Measurements from ENCODE around the gene REG1B. TPM values are rescaled to one million over a fixed set of nuclear protein-coding genes. Genes with fewer than 3 reads are reported as not detected.

Gene REG1B
- total and polyA plus RNA-seq, 2 donors (not counting 3 experiments of a cell fraction or from before 2014, with no cell fraction given), result not detected

DNA sequence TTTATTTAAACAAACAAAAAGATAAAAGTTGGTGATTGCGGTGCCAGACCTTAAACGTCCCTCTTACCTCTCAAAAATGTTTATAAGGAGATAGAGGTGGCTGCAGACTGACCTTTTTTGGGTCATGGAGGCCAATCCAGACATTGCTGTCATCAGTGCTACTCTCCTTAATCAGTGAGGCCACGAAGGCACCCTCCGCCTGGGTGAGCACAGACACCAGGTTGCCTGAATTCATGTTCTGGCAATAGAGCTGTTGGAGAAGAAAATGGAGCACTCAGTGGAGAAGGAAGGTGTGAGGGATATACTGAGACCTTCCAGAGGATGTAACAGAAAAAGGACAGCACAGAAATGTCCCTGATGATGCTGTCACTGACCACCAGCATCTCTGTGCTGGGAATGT, 1.5 kb downstream of the REG1B start:
- Histone ChIP-seq H3K9me3 (replicated peaks; ENCODE audit: control insufficient read depth, insufficient read depth, low read length) (peaks cover 2% of the 10 kb centered on the region), H4K20me1 (replicated peaks; ENCODE audit: control insufficient read depth, extremely low read depth, insufficient read depth, low read length) (no peaks in the 10 kb centered on the region), H3K79me2 (ENCODE audit: control insufficient read depth, insufficient read depth, low read length) (no peaks in the 10 kb centered on the region), H3K4me3 (replicated peaks in 1 of 3; ENCODE audit: insufficient read depth in 1 of 3, low read depth in 1 of 3, low read length in 3 of 3) (no peak overlapping the region), H3K4me1 (ENCODE audit: control insufficient read depth, extremely low read depth, insufficient read depth, low read length) (no peaks in the 10 kb centered on the region), H3K36me3 (ENCODE audit: control insufficient read depth in 2 of 2, extremely low read depth in 1 of 2, insufficient read depth in 2 of 2, low read length in 2 of 2) (no peaks in the 10 kb centered on the region), H3K9me1 (replicated peaks; ENCODE audit: control insufficient read depth, extremely low read depth, insufficient read depth, low read length) (no peaks in the 10 kb centered on the region), H3K27me3 (ENCODE audit: control insufficient read depth in 2 of 2, insufficient read depth in 2 of 2, low read length in 2 of 2) (no peaks in the 10 kb centered on the region), H2AFZ (ENCODE audit: low read depth, low read length) (no peak overlapping the region), H3K27ac (ENCODE audit: insufficient read depth, low read depth, low read length) (no peak overlapping the region), H3K4me2 (ENCODE audit: insufficient read depth, low read length) (no peak overlapping the region), H3K9ac (replicated peaks; ENCODE audit: extremely low read depth, insufficient read depth, low read length) (no peak overlapping the region)
- ChIA-PET POLR2A (no interaction called here), CTCF (no interaction called here)
- BruUV-seq (replicated peaks), result no TSS peak
- intact Hi-C loops (cut with micrococcal nuclease), result no loop called here
- DNase-seq (ENCODE audit: low read depth, low spot score) (no peak), FAIRE-seq (no peak)
- dilution Hi-C loops (cut with MboI; ENCODE audit: extremely low pct_ligation_motif_present, low sequenced_read_pairs), result no loop called here
- TF ChIP-seq EZH2 (IDR thresholded peaks at IDR 0.05; ENCODE audit: borderline replicate concordance, low read depth, low read length, severe bottlenecking) (no peak), GATA2 (IDR thresholded peaks at IDR 0.05; ENCODE audit: insufficient read depth, insufficient read length, low read depth, low read length) (no peak), MYC (IDR thresholded peaks at IDR 0.05; ENCODE audit: low read depth, low read length) (no peak), POLR2A (IDR thresholded peaks at IDR 0.05; ENCODE audit: low read depth, low read length) (no peak), JUN (IDR thresholded peaks at IDR 0.05; ENCODE audit: borderline replicate concordance, insufficient read depth, insufficient read length, low read depth) (no peak), FOS (IDR thresholded peaks at IDR 0.05; ENCODE audit: borderline replicate concordance, insufficient read depth, low read length) (no peak), POLR2AphosphoS5 (IDR thresholded peaks at IDR 0.05; ENCODE audit: insufficient read depth, low read depth, low read length) (no peak)
- TF ChIP-seq, protein P1, sequence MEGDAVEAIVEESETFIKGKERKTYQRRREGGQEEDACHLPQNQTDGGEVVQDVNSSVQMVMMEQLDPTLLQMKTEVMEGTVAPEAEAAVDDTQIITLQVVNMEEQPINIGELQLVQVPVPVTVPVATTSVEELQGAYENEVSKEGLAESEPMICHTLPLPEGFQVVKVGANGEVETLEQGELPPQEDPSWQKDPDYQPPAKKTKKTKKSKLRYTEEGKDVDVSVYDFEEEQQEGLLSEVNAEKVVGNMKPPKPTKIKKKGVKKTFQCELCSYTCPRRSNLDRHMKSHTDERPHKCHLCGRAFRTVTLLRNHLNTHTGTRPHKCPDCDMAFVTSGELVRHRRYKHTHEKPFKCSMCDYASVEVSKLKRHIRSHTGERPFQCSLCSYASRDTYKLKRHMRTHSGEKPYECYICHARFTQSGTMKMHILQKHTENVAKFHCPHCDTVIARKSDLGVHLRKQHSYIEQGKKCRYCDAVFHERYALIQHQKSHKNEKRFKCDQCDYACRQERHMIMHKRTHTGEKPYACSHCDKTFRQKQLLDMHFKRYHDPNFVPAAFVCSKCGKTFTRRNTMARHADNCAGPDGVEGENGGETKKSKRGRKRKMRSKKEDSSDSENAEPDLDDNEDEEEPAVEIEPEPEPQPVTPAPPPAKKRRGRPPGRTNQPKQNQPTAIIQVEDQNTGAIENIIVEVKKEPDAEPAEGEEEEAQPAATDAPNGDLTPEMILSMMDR (IDR thresholded peaks at IDR 0.05; ENCODE audit: extremely low read depth in 1 of 2, insufficient read depth in 1 of 2, low read depth in 1 of 2, low read length in 2 of 2), result no peak
- TF ChIP-seq, protein P2, sequence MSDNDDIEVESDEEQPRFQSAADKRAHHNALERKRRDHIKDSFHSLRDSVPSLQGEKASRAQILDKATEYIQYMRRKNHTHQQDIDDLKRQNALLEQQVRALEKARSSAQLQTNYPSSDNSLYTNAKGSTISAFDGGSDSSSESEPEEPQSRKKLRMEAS (IDR thresholded peaks at IDR 0.05; ENCODE audit: insufficient read depth, insufficient read length), result no peak
